Skeletal muscle cell (primary cell): ENCODE results near the gene GALNT10.

ENCODE experiments used
- DNase-seq: peaks from one replicate; pipeline ENCODE4 v3.0.0-alpha.2; 2010; ENCODE audit warnings: low read depth
- H3K4me3 ChIP-seq: 2 replicates; pipeline ENCODE4 v1.5.1; 2011; ENCODE audit warnings: low read depth, mild to moderate bottlenecking, control low read depth, low read length, moderate library complexity

The GALNT10 gene

GRCh38 chr5:154254896-154255295, 64.4 kb downstream of the GALNT10 start:
- DNase-seq = no peak

GRCh38 chr5:154257046-154257445, 66.5 kb downstream of the GALNT10 start:
- DNase-seq = no peak
- H3K4me3 ChIP-seq = no peak overlapping the region

More at GRCh38 chr5:154254896-154255295, 64.4 kb downstream of the GALNT10 start:
- no peak overlapping the region for H3K4me3 ChIP-seq

GRCh38 chr5:154258531-154259217, 68.1 kb downstream of the GALNT10 start:
- no peak for DNase-seq
- no peak overlapping the region for H3K4me3 ChIP-seq

GRCh38 chr5:154260224-154260927, 69.8 kb downstream of the GALNT10 start:
- H3K4me3 ChIP-seq = no peak overlapping the region
- no peak for DNase-seq

- no peak overlapping the region for H3K4me3 ChIP-seq
- DNase-seq = no peak
These were observed 71.8 kb downstream of the GALNT10 start for GRCh38 chr5:154262342-154262741.

- DNase-seq = no peak
These were observed 74.1 kb downstream of the GALNT10 start for GRCh38 chr5:154264549-154265196.

GRCh38 chr5:154265197-154265773, 74.8 kb downstream of the GALNT10 start:
- no peak for DNase-seq
- no peak overlapping the region for H3K4me3 ChIP-seq

More at GRCh38 chr5:154264549-154265196, 74.1 kb downstream of the GALNT10 start:
- no peak overlapping the region for H3K4me3 ChIP-seq

- no peak for DNase-seq
These were observed 77.0 kb downstream of the GALNT10 start for GRCh38 chr5:154267516-154267915.

GRCh38 chr5:154268073-154268472, 77.5 kb downstream of the GALNT10 start:
- DNase-seq = no peak
- H3K4me3 ChIP-seq = no peak overlapping the region

More at GRCh38 chr5:154267516-154267915, 77.0 kb downstream of the GALNT10 start:
- H3K4me3 ChIP-seq = no peak overlapping the region

- DNase-seq = no peak
These were observed 78.9 kb downstream of the GALNT10 start for GRCh38 chr5:154269414-154269813.

GRCh38 chr5:154271466-154271865, 80.9 kb downstream of the GALNT10 start:
- DNase-seq = no peak
- no peak overlapping the region for H3K4me3 ChIP-seq

More at GRCh38 chr5:154269414-154269813, 78.9 kb downstream of the GALNT10 start:
- no peak overlapping the region for H3K4me3 ChIP-seq

GRCh38 chr5:154271936-154272514, 81.5 kb downstream of the GALNT10 start:
- no peak overlapping the region for H3K4me3 ChIP-seq
- DNase-seq = no peak

GRCh38 chr5:154273028-154273617, 82.6 kb downstream of the GALNT10 start:
- no peak for DNase-seq
- H3K4me3 ChIP-seq = no peak overlapping the region

- H3K4me3 ChIP-seq = no peak overlapping the region
- no peak for DNase-seq
These were observed 83.7 kb downstream of the GALNT10 start for GRCh38 chr5:154273963-154274827.

- no peak overlapping the region for H3K4me3 ChIP-seq
- DNase-seq = no peak
These were observed 84.3 kb downstream of the GALNT10 start for GRCh38 chr5:154274828-154275185.

- DNase-seq = no peak
- H3K4me3 ChIP-seq = no peak overlapping the region
These were observed 85.0 kb downstream of the GALNT10 start for GRCh38 chr5:154275566-154275965.

- no peak overlapping the region for H3K4me3 ChIP-seq
- DNase-seq = no peak
These were observed 85.9 kb downstream of the GALNT10 start for GRCh38 chr5:154276261-154276972.

GRCh38 chr5:154276973-154277331, 86.4 kb downstream of the GALNT10 start:
- H3K4me3 ChIP-seq = no peak overlapping the region
- DNase-seq = peak; percentile 93
